Colonic mucosa (tissue), 4 donors: Measurements from ENCODE around the gene PDE4D. TPM values are rescaled to one million over a fixed set of nuclear protein-coding genes. Genes with fewer than 3 reads are reported as not detected.
"Not testable (repeated sequence)": the region's sequence is repeated elsewhere in the genome, so short reads cannot be mapped to it uniquely, and the experiment has no call there.

Experiments used
- DNase-seq: peaks from one replicate; pipeline ENCODE4 v3.0.0-alpha.2; 2020
- H3K27ac ChIP-seq: fragments of 200-600 bp; one replicate; pipeline ENCODE4 v1.8.0; 2021
- H3K27me3 ChIP-seq: fragments of 200-600 bp; one replicate; pipeline ENCODE4 v1.8.0; 2021
- H3K36me3 ChIP-seq: fragments of 200-600 bp; one replicate; pipeline ENCODE4 v1.8.0; 2021
- H3K4me1 ChIP-seq: fragments of 200-600 bp; one replicate; pipeline ENCODE4 v1.8.0; 2021; ENCODE audit warnings: mild to moderate bottlenecking
- H3K4me3 ChIP-seq: fragments of 200-600 bp; one replicate; pipeline ENCODE4 v1.8.0; 2021
- H3K9ac ChIP-seq, 2 donors: one replicate each; pipeline ENCODE4 v1.7.0; 2013; ENCODE audit warnings: control low read depth in 2 of 2, low read depth in 2 of 2, low read length in 2 of 2
- H3K9me3 ChIP-seq: fragments of 200-600 bp; one replicate; pipeline ENCODE4 v1.8.0; 2021
- intact Hi-C: fragments of 100-400 bp; cut with DNase I; formaldehyde crosslinking; loops from one replicate; pipeline ENCODE4 v1.14.1; 2022
- total RNA-seq, 2 donors: library from RNA; stranded (reverse); fragmentation: NEBNext Ultra II Directional in 1 of 2; extraction: Animal tissue kit (Norgen Biotek cat#: 25700) in 1 of 2; gene quantifications; one replicate each; pipeline ENCODE4 v1.2.1, GENCODE V29; 2021
- TF ChIP-seq, protein P1 (sequence below): fragments of 200-600 bp; IDR thresholded peaks from one replicate; pipeline ENCODE4 v1.8.0; 2022; ENCODE audit warnings: antibody characterized with exemption, mild to moderate bottlenecking
- donor health status: healthy.
- donor health status: DM: no; HTN: no; CAD: no.
- donor health status: DM: no; HTN: no; CAD: no.

PDE4D gene
- total RNA-seq, 2 donors from 2014 or later = 23.1 to 53.7 TPM

DNA sequence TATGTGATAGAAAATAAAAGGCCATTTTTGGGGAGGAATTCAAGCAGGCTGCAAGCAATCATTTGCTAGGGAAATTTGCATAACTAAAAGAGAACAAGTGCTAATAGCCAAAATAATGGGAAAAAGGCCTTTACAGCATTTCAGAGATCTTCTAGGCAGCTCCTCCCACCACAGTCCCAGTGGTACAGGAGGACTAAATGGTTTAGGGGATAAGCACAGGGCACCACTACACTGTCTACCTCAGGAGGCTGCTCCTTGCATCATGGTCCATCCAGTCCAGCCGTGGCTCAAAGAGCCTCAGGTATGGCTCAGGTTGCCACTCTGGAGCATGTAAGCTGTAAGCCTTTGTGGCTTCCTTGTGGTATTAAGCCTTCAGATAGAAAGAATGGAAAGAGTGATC lies 485.6 kb downstream of the PDE4D start:
- no peak overlapping the region for H3K9ac ChIP-seq
- no peak for DNase-seq
- no peaks in the 10 kb centered on the region for H3K27me3 ChIP-seq
- H3K27ac ChIP-seq = no peak overlapping the region
- no peaks in the 10 kb centered on the region for H3K9me3 ChIP-seq
- H3K4me3 ChIP-seq = no peak overlapping the region
- no peaks in the 10 kb centered on the region for H3K4me1 ChIP-seq
- no peaks in the 10 kb centered on the region for H3K36me3 ChIP-seq
- TF ChIP-seq, protein P1, sequence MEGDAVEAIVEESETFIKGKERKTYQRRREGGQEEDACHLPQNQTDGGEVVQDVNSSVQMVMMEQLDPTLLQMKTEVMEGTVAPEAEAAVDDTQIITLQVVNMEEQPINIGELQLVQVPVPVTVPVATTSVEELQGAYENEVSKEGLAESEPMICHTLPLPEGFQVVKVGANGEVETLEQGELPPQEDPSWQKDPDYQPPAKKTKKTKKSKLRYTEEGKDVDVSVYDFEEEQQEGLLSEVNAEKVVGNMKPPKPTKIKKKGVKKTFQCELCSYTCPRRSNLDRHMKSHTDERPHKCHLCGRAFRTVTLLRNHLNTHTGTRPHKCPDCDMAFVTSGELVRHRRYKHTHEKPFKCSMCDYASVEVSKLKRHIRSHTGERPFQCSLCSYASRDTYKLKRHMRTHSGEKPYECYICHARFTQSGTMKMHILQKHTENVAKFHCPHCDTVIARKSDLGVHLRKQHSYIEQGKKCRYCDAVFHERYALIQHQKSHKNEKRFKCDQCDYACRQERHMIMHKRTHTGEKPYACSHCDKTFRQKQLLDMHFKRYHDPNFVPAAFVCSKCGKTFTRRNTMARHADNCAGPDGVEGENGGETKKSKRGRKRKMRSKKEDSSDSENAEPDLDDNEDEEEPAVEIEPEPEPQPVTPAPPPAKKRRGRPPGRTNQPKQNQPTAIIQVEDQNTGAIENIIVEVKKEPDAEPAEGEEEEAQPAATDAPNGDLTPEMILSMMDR = no peak
- intact Hi-C loops = no loop called here

DNA sequence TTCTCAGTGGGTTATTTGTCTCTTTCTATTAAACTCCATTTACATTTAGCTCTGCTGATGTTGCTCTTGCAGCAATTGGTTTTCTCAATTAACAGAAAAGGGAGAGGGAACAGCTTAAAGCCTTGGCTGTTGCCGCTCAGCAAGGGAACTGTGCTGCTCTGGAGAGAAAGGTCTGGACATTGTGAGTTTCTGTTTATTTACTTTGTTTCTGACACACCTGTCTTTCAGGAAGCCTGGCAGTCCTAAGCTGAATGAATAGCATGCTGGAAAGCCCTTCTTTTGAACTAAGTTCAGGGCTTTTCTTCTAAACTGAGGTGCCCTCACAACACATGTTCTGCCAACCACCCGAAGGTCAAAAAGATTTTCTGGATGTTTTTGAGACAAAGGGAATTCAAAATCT lies 491.9 kb downstream of the PDE4D start:
- Histone ChIP-seq H3K4me3 (no peak overlapping the region), H3K27ac (no peak overlapping the region), H3K27me3 (no peaks in the 10 kb centered on the region), H3K4me1 (no peaks in the 10 kb centered on the region), H3K9me3 (no peaks in the 10 kb centered on the region), H3K36me3 (no peaks in the 10 kb centered on the region), H3K9ac (no peak overlapping the region)
- TF ChIP-seq, protein P1 = no peak
- no peak for DNase-seq
- intact Hi-C loops = no loop called here

DNA sequence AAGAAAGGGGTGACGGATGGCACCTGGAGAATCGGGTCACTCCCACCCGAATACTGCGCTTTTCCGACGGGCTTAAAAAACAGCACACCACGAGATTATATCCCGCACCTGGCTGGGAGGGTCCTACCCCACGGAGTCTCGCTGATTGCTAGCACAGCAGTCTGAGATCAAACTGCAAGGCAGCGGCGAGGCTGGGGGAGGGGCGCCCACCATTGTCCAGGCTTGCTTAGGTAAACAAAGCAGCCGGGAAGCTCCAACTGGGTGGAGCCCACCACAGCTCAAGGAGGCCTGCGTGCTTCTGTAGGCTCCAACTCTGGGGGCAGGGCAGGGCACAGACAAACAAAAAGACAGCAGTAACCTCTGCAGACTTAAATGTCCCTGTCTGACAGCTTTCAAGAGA lies 498.6 kb downstream of the PDE4D start:
- not testable (repeated sequence) for H3K4me1 ChIP-seq, H3K4me3 ChIP-seq, DNase-seq, H3K9ac ChIP-seq, H3K27ac ChIP-seq, H3K36me3 ChIP-seq, H3K27me3 ChIP-seq, H3K9me3 ChIP-seq
- intact Hi-C loops = loop anchor here (5.0 kb wide), 2 partner anchors 107 to 282 kb away; no protein-coding TSS in a partner anchor

DNA sequence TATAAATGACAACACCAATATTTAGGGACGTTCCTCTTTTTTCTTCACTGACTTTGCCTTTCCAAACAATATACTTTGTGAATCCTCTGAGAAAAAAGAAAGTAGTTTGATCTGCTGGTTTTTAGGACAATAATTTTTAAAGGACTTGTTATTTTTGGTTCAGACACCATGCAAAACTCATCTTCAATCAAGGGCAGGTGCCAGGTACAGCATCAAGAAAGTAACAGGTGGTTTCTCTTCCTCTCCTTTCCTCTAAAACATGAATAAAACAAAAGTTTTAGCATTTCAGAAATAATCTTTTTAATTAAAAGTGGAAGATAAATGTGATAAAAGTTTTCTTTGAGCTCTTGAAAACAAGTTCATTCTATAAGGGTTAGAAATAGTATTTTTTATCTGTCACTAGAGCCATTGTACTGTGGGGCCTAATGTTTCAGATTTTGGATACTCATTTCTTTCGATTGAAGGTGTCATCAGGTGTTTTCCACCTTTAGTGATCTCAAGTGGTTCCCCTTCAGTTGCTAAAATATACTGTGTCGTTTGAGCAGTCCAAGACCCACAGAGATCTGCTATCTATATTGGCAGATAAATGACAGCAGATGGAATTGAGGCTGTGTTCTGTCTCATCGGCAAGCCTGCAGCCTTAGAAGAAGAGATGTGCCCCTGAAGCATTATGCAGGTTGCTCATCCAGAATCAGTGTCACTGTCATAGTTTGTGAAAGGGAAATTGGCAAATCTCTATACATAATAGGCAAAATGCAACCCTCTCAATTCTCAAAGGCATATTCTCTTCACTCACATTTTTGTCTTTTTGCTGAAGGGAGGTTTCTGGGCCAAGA lies 499.7 kb downstream of the PDE4D start:
- H3K4me1 ChIP-seq = no peaks in the 10 kb centered on the region
- H3K27ac ChIP-seq = no peak overlapping the region
- no peak overlapping the region for H3K4me3 ChIP-seq
- TF ChIP-seq, protein P1 = no peak
- H3K9me3 ChIP-seq = no peaks in the 10 kb centered on the region
- H3K36me3 ChIP-seq = no peaks in the 10 kb centered on the region
- intact Hi-C loops = loop anchor here (5.0 kb wide), 2 partner anchors 108 to 283 kb away; no protein-coding TSS in a partner anchor
- no peak for DNase-seq
- no peak overlapping the region for H3K9ac ChIP-seq
- no peaks in the 10 kb centered on the region for H3K27me3 ChIP-seq

DNA sequence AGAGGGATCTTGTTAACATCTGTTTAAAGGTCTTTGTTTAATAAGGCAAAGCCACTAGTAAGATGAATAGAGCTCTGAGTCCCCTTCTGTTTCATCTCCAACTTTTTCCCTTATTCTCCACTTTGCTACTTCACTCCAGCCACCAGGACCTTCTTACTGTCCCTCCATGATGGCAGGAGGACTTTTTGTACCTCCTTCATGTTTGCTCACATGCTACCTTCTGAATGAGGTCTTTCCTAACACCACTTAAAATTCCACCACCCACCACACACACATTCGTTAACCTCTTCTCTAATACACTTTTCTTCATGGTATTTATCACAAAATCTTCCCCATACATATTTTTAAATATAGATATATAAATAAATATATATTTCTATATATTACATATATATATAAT lies 501.9 kb downstream of the PDE4D start:
- TF ChIP-seq, protein P1 = no peak
- no peak overlapping the region for H3K4me3 ChIP-seq
- intact Hi-C loops = loop anchor here (5.0 kb wide), 2 partner anchors 111 to 286 kb away; no protein-coding TSS in a partner anchor
- no peaks in the 10 kb centered on the region for H3K9me3 ChIP-seq
- H3K27ac ChIP-seq = no peak overlapping the region
- no peaks in the 10 kb centered on the region for H3K27me3 ChIP-seq
- no peaks in the 10 kb centered on the region for H3K4me1 ChIP-seq
- no peak for DNase-seq
- no peaks in the 10 kb centered on the region for H3K36me3 ChIP-seq
- no peak overlapping the region for H3K9ac ChIP-seq

DNA sequence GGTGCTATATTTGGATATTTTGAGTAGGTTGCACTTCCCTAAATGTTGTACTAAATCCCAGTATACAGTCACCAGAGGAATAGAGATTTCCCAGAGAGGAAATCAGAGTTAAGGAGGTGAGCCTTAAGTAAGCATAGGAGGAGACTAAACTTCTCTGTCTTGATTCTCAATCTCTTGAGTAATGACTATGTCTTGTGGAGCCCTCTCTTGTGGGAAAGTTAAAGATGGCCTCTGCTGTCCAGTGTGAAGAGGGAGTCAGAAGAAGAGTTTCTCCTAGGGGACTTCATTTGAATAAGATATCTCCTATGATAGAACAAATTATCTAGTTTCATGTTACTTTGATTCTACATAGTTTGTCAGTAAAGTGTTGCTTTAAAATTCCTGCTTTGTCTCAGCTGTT lies 502.5 kb downstream of the PDE4D start:
- H3K9ac ChIP-seq = no peak overlapping the region
- H3K4me3 ChIP-seq = no peak overlapping the region
- TF ChIP-seq, protein P1 = no peak
- intact Hi-C loops = loop anchor here (5.0 kb wide), 2 partner anchors 111 to 286 kb away; no protein-coding TSS in a partner anchor
- no peaks in the 10 kb centered on the region for H3K4me1 ChIP-seq
- no peaks in the 10 kb centered on the region for H3K27me3 ChIP-seq
- H3K9me3 ChIP-seq = no peaks in the 10 kb centered on the region
- DNase-seq = no peak
- no peak overlapping the region for H3K27ac ChIP-seq
- H3K36me3 ChIP-seq = no peaks in the 10 kb centered on the region
